Measurements from ENCODE around the gene MYO9A.
A peak's percentile ranks its signal among the peaks of the same experiment; 100 is the strongest.
"Not testable (repeated sequence)": the region's sequence is repeated elsewhere in the genome, so short reads cannot be mapped to it uniquely, and the experiment has no call there.

MYO9A gene

GRCh38 chr15:72139667-72140066 is 21.7 kb upstream of the MYO9A start:
- DNase-seq = no peak

- DNase-seq = peak; percentile 44 to 57
These were observed 18.5 kb upstream of the MYO9A start for GRCh38 chr15:72136170-72137051.

- peak; percentile 44 to 57 for DNase-seq
These were observed 17.8 kb upstream of the MYO9A start for GRCh38 chr15:72135719-72136118.

GRCh38 chr15:72133211-72133610 is 15.3 kb upstream of the MYO9A start:
- no peak for DNase-seq

GRCh38 chr15:72131922-72132321 is 14.0 kb upstream of the MYO9A start:
- DNase-seq = no peak

- DNase-seq = no peak
These were observed 12.3 kb upstream of the MYO9A start for GRCh38 chr15:72130272-72130671.

GRCh38 chr15:72128359-72128758 is 10.4 kb upstream of the MYO9A start:
- no peak for DNase-seq

GRCh38 chr15:72127724-72128322 is 9.9 kb upstream of the MYO9A start:
- DNase-seq = no peak

GRCh38 chr15:72124218-72124617 is 6.3 kb upstream of the MYO9A start:
- no peak for DNase-seq

- peak in 1 of 2 experiments; percentile 25 for DNase-seq
These were observed 399 bp downstream of the MYO9A start for GRCh38 chr15:72117486-72118016.

GRCh38 chr15:72116731-72117485 is 1.0 kb downstream of the MYO9A start:
- DNase-seq = no peak

GRCh38 chr15:72113347-72114031 is 4.5 kb downstream of the MYO9A start:
- DNase-seq = no peak

- DNase-seq = no peak
These were observed 5.1 kb downstream of the MYO9A start for GRCh38 chr15:72112805-72113204.

GRCh38 chr15:72112116-72112515 is 5.8 kb downstream of the MYO9A start:
- no peak for DNase-seq

- DNase-seq = no peak
These were observed 7.6 kb downstream of the MYO9A start for GRCh38 chr15:72110355-72110754.

GRCh38 chr15:72106068-72106467 is 11.9 kb downstream of the MYO9A start:
- no peak for DNase-seq

- DNase-seq = no peak
These were observed 12.8 kb downstream of the MYO9A start for GRCh38 chr15:72105111-72105510.

- DNase-seq = not testable (repeated sequence)
These were observed 17.4 kb downstream of the MYO9A start for GRCh38 chr15:72100551-72100950.

- DNase-seq = no peak
These were observed 18.8 kb downstream of the MYO9A start for GRCh38 chr15:72099155-72099554.

- no peak for DNase-seq
These were observed 19.9 kb downstream of the MYO9A start for GRCh38 chr15:72098040-72098439.

- DNase-seq = no peak
These were observed 21.2 kb downstream of the MYO9A start for GRCh38 chr15:72096796-72097195.

- no peak for DNase-seq
These were observed 25.3 kb downstream of the MYO9A start for GRCh38 chr15:72092691-72093090.

GRCh38 chr15:72092006-72092405 is 25.9 kb downstream of the MYO9A start:
- no peak for DNase-seq

Measured in NCI-H1930 (cell line).